CD4-positive, alpha-beta T cell treated with Interleukin-6 at 100 ng/mL for 8 hours (primary cell): ENCODE data around the gene RANBP1.

Experiments
- DNase-seq: peaks from one replicate; pipeline ENCODE4 v3.0.0-alpha.2; 2020; ENCODE audit warnings: mixed read lengths, low spot score

RANBP1 gene

DNA sequence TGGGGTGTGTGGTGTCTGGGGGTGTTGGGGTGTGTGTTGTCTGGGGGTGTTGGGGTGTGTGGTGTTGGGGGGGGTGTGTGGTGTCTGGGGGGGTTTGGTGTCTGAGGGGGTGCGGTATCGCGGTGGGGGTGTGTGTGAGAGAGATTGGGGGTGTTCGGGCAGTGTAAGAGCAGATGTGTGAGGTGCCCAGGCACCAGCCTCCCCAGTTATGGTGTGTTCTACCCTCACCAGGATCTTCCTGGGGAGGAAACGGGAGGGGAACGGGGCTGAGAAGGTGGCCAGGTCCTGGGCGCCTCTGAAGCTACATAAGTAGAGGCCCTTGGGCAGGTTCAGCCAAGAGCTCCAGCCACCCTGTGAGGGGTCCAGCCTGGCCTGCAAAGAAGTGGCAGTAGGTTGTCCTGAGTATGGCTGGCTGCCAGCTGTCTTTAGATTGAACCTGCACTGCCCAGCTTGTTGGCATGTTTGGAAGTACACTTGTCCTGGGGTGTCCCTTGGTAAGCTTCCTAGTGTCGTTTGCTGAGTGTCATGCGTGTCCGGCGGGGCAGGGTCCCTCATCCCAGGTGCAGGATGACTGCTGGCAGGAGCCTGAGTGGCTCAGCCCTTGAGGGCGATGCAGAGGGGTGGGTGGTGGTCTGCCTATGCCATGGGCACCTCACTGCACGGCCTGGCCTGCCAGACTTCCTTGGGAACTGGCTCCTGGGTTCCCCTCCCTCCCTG lies 7.6 kb downstream of the RANBP1 start:
- no peak for DNase-seq

DNA sequence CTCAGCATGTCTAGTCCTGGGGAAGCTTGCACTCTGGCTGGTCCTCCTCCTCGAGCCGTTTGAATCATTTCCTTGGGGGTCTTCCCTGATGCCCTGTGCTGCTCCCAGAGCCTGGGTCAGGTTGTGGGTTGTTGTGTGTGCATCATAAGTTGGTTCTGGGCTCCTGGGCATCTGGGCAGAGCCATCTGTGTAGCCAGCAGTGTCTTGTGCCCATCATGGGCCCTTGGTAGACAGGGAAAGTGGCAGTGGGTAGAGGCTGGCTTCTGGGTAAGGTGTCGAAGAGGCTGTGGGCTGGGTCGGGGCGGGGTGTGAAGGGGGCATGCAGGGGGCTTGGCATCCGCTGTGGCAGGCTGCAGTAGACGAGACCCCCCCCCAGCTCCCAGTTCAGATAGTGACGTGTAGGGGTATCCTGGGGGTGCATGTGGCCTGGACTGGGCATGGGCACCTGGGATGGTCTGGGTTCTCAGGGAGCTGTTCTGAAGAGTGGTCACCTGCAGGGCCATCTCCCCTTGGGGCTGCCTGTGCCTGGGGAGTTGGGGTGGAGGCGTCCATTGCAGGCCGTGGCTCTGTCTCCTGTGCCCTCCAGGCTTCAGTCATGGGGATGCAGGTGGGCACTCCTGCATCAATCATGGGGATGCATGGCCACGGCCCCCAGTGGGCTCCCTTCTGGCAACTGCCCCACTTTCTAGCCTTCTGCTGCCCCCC lies 8.3 kb downstream of the RANBP1 start:
- no peak for DNase-seq

- DNase-seq, result no peak
Measured at GRCh38 chr22:20125201-20126174, 9.6 kb downstream of the RANBP1 start.

DNA sequence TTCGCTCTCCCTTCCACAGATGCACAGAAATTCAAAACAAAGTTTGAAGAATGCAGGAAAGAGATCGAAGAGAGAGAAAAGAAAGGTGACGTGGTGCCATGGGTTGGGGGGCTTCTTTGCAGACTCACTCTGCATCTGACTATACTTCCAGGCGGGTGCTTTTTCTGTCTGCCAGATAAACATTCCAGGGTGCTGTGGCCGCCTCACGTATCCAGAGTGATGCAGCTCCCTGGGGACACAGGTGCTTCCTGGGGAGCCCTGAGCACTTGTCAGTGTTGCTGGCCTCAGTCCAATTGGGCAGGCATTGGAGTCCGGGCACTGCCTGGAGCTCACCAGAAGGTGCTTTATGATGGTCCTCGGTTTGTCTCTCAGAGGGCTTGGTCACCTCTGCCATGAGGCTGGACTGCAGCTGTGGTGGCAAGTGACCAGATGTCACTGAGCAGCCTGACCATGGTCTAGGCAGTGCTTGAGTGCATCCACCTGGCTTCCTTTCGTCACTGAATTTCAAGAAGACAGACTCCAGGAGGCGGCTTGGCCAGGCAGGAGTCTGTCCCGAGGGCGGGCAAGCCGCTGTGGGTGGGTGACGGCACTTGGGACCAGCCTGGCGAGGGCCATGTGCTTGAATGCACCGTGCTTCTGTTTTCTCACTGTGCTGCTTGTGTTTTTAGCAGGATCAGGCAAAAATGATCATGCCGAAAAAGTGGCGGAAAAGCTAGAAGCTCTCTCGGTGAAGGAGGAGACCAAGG lies 10.6 kb downstream of the RANBP1 start:
- DNase-seq, result no peak

DNA sequence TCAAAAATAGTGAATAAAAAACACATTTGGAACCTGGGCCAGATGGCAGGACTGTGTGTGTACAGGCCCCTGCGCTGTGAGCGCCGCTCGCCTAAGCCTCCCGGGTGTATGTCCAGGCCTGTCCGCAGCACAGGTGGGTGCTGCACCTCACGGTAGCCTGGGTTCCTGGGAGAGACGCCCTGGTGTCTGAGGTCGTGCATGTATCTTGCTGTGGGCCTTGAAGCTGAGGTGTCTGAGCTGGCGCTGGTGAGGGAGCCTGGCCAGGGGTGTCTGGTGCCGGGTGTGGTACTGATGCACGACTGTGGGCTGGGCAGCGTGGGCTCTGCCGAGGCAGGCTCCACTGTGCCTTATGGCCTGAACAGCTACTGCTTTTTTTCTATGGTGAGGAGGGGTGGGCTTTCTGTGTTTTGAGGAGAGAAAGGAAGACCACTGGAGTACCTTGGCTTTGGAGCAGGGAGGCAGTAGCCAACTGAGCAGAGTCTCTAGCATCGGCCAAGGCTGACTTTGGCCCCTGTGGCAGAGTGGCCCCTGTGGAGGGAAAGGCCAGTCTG lies 11.5 kb downstream of the RANBP1 start:
- no peak for DNase-seq

- no peak for DNase-seq
Measured at GRCh38 chr22:20127869-20128618, 12.1 kb downstream of the RANBP1 start.

DNA sequence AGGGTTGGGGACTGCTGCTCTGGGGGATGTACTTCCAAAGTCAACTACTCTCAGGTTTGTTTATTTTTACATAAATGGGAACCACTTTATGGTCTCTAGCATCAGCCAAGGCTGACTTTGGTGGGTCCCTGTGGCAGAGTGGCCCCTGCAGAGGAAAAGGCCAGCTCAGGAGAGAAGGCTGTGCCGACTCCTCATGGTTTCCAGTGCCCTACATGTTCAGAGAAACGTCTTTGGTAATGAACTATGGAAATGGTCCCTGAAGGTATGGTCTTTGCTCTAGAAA lies 12.7 kb downstream of the RANBP1 start:
- no peak for DNase-seq

DNA sequence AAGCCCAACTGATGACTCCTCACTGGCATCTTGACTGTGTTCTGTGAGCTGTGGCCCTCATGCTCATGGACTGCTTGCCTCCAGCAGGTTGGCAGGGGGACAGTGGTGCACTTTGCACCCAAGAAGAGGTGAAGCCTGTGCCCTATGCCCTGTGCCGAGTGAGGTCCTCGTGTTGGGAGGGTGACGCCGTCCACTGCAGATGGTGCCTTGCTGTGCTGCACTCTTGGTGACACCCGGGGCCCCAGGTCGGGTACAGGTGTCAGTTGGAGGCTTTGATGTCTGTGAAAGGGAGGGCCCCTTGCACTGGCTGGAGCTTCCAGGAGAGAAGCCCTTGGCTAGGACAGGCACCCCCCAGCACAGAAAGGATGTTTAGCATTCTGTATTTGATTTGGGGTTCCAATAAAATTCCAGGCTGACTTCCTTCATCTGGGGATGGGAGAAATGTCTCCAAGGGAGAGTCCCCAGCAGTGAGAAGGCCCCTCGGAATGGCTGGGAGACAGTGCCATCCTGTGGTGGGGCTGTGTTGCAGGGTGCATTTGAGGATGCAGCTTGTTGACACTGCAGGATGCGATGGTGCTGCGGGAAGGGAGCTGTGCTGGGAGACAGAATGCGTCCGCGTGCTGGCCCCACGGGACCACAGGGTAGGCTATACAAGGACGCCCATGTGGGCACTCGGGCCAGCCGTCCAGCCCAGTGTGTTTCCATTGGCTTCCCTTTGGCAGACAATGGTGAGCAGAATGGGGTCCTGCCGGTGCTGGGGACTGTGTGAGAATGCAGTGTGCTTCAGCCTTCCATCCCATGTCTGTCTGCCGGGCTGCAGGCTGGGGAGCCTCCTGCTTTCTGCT lies 13.2 kb downstream of the RANBP1 start:
- peak; percentile 48 for DNase-seq

- DNase-seq, result no peak
Measured at GRCh38 chr22:20129747-20130014, 13.8 kb downstream of the RANBP1 start.

DNA sequence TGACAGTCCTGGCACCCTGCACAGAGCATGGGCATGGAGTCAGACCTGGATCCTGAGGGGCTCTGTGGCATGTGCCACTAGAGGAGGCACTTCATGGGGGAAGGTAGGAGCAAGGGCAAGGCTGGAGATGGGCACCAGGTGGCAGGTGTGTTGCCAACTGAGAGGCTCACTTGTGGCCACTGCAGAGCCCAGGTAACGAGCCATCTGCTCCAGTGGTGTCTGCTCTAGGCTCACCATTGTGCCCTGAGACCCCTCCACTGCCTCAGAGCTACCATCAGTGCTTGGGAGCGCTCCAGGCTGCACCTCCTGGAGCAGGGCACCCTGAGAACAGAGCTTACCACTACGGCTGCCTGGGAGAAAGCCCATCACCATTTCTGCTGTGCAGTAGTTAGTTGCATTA lies 14.4 kb downstream of the RANBP1 start:
- DNase-seq, result peak; percentile 17

- peak; percentile 77 for DNase-seq
Measured at GRCh38 chr22:20130731-20131596, 15.1 kb downstream of the RANBP1 start.

- DNase-seq, result peak; percentile 38
Measured at GRCh38 chr22:20131597-20131858, 15.6 kb downstream of the RANBP1 start, which contains the start of gene ZDHHC8. ZDHHC8 (plus strand) TSS chr22:20131804; CDS start chr22:20131948, 144 bp downstream.

GRCh38 chr22:20131859-20132685 lies 16.2 kb downstream of the RANBP1 start:
- no peak for DNase-seq

DNA sequence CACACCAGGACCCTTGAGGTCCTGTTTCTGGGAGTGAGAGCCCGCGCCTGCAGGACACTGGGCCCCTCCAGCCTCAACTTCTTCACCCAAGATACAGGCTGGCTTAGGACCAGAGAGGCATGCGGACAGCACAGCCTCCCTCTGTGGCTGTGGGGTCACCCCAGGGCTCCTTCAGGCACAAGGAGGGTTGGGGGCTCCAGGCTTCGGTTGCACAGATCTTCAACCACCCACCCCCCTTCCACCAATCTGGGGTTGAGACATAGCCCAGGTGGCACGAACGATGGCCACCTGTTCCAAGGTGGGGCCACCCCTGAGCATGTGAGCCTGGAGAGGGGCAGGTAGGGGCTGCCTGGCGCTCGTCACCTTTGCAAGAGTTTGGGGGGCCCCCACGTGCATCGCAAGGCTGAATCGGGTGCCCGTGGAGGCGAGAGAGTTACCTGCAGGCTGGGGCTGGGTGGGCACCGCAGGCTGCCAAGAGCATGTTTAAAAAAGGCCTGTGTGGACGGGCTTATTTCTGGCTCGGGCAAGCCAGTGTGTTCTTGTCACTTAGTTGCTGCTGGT lies 16.9 kb downstream of the RANBP1 start:
- DNase-seq, result no peak

- no peak for DNase-seq
Measured at GRCh38 chr22:20133930-20134549, 18.1 kb downstream of the RANBP1 start.

- DNase-seq, result no peak
Measured at GRCh38 chr22:20135265-20135664, 19.4 kb downstream of the RANBP1 start.

GRCh38 chr22:20135806-20136602 lies 20.1 kb downstream of the RANBP1 start:
- DNase-seq, result no peak
